Measurements from ENCODE around the gene CCDC88C. TPM values are rescaled to one million over a fixed set of nuclear protein-coding genes. Genes with fewer than 3 reads are reported as not detected.

Gene CCDC88C
- total RNA-seq, 1 experiment from 2014 or later, result 21.3 TPM

DNA sequence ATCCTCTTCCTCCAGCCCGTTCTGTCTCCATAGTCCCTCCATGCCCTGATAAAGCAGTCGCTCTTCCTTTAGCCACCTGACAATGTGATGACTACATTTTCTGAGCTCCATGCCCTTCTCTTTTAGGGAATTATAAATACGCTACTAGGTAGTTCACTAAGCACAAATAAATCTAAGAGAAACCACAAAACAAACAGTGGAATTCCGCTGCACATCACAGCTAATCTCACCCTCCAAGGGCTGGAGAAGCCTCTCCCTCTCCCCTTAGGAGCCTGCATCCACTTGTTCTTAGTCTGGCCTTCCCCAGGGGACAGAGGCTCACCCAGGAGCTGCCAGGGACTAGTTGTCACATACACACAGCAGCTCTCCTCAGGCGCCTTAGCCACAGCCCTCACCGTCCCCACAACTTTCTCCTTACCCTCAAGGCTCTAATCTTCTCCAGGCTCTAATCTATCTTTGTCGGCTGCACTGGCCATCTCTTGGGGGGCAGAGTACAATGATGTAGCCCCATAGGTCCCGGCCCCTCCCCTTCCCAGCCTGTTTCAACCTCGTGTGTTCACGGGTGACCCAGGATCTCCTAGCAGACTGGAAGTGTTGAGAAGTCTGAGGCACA lies 117.2 kb downstream of the CCDC88C start:
- in situ Hi-C loops (cut with HindIII; ENCODE audit: low pct_unique_long_range_greater_than_20kb, low sequenced_read_pairs) (no loop called here), intact Hi-C loops (cut with micrococcal nuclease; ENCODE audit: unreplicated experiment) (no loop called here)
- TF ChIP-seq SIN3A (IDR thresholded peaks at IDR 0.05; ENCODE audit: borderline replicate concordance, insufficient read depth, low read depth, low read length) (no peak), TCF7L2 (IDR thresholded peaks at IDR 0.05; ENCODE audit: low read depth, low read length) (no peak), POLR2AphosphoS5 (IDR thresholded peaks at IDR 0.05; ENCODE audit: low read depth, low read length) (no peak)
- TF ChIP-seq, protein P1, sequence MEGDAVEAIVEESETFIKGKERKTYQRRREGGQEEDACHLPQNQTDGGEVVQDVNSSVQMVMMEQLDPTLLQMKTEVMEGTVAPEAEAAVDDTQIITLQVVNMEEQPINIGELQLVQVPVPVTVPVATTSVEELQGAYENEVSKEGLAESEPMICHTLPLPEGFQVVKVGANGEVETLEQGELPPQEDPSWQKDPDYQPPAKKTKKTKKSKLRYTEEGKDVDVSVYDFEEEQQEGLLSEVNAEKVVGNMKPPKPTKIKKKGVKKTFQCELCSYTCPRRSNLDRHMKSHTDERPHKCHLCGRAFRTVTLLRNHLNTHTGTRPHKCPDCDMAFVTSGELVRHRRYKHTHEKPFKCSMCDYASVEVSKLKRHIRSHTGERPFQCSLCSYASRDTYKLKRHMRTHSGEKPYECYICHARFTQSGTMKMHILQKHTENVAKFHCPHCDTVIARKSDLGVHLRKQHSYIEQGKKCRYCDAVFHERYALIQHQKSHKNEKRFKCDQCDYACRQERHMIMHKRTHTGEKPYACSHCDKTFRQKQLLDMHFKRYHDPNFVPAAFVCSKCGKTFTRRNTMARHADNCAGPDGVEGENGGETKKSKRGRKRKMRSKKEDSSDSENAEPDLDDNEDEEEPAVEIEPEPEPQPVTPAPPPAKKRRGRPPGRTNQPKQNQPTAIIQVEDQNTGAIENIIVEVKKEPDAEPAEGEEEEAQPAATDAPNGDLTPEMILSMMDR (IDR thresholded peaks at IDR 0.05), result no peak
- TF ChIP-seq, protein P2, sequence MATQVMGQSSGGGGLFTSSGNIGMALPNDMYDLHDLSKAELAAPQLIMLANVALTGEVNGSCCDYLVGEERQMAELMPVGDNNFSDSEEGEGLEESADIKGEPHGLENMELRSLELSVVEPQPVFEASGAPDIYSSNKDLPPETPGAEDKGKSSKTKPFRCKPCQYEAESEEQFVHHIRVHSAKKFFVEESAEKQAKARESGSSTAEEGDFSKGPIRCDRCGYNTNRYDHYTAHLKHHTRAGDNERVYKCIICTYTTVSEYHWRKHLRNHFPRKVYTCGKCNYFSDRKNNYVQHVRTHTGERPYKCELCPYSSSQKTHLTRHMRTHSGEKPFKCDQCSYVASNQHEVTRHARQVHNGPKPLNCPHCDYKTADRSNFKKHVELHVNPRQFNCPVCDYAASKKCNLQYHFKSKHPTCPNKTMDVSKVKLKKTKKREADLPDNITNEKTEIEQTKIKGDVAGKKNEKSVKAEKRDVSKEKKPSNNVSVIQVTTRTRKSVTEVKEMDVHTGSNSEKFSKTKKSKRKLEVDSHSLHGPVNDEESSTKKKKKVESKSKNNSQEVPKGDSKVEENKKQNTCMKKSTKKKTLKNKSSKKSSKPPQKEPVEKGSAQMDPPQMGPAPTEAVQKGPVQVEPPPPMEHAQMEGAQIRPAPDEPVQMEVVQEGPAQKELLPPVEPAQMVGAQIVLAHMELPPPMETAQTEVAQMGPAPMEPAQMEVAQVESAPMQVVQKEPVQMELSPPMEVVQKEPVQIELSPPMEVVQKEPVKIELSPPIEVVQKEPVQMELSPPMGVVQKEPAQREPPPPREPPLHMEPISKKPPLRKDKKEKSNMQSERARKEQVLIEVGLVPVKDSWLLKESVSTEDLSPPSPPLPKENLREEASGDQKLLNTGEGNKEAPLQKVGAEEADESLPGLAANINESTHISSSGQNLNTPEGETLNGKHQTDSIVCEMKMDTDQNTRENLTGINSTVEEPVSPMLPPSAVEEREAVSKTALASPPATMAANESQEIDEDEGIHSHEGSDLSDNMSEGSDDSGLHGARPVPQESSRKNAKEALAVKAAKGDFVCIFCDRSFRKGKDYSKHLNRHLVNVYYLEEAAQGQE (IDR thresholded peaks at IDR 0.05; ENCODE audit: insufficient read depth in 1 of 2, low read depth in 2 of 2, low read length in 1 of 2), result no peak
- Histone ChIP-seq H3K27me3 (ENCODE audit: control insufficient read depth, insufficient read depth, low read length) (no peaks in the 10 kb centered on the region), H3K27ac (ENCODE audit: low read length) (no peak overlapping the region), H3K9me3 (ENCODE audit: control insufficient read depth, insufficient read depth, low read depth, low read length) (no peaks in the 10 kb centered on the region), H3K36me3 (ENCODE audit: control insufficient read depth, insufficient read depth, low read length) (no peaks in the 10 kb centered on the region; the same call in 1 of the 2 replicates), H3K4me3 (ENCODE audit: low read depth in 2 of 2, low read length in 2 of 2) (no peak overlapping the region), H3K4me1 (ENCODE audit: control insufficient read depth, insufficient read depth, low read length) (no peaks in the 10 kb centered on the region)
- DNase-seq (ENCODE audit: low read depth, low spot score), result no peak
- POLR2A ChIA-PET, result no interaction called here
- no peak for ATAC-seq
- BruUV-seq (replicated peaks), result no TSS peak
- CTCF ChIA-PET, result no interaction called here

- POLR2A ChIA-PET, result no interaction called here
- no TSS peak for BruUV-seq (replicated peaks)
- Histone ChIP-seq H3K4me3 (ENCODE audit: low read depth in 2 of 2, low read length in 2 of 2) (no peak overlapping the region), H3K27ac (ENCODE audit: low read length) (no peak overlapping the region), H3K4me1 (ENCODE audit: control insufficient read depth, insufficient read depth, low read length) (no peaks in the 10 kb centered on the region), H3K36me3 (ENCODE audit: control insufficient read depth, insufficient read depth, low read length) (no peaks in the 10 kb centered on the region), H3K9me3 (ENCODE audit: control insufficient read depth, insufficient read depth, low read depth, low read length) (no peaks in the 10 kb centered on the region), H3K27me3 (ENCODE audit: control insufficient read depth, insufficient read depth, low read length) (no peaks in the 10 kb centered on the region)
- no peak for TF ChIP-seq TCF7L2 (IDR thresholded peaks at IDR 0.05; ENCODE audit: low read depth, low read length)
- TF ChIP-seq, protein P1 (IDR thresholded peaks at IDR 0.05), result no peak
- TF ChIP-seq, protein P2 (IDR thresholded peaks at IDR 0.05; ENCODE audit: insufficient read depth in 1 of 2, low read depth in 2 of 2, low read length in 1 of 2), result no peak
- TF ChIP-seq POLR2AphosphoS5 (IDR thresholded peaks at IDR 0.05; ENCODE audit: low read depth, low read length), result no peak
- TF ChIP-seq SIN3A (IDR thresholded peaks at IDR 0.05; ENCODE audit: borderline replicate concordance, insufficient read depth, low read depth, low read length), result no peak
- DNase-seq (ENCODE audit: low read depth, low spot score) (no peak), ATAC-seq (no peak)
- intact Hi-C loops (cut with micrococcal nuclease; ENCODE audit: unreplicated experiment), result no loop called here
- in situ Hi-C loops (cut with HindIII; ENCODE audit: low pct_unique_long_range_greater_than_20kb, low sequenced_read_pairs), result no loop called here
- CTCF ChIA-PET, result no interaction called here
Measured at GRCh38 chr14:91299121-91300115, 118.2 kb downstream of the CCDC88C start.
